HAP-1 (cell line): ENCODE measurements around the gene CEP112.
A peak's percentile ranks its signal among the peaks of the same experiment; 100 is the strongest.

ENCODE experiments used
- DNase-seq, 2 experiments: peaks; one replicate each; pipeline ENCODE4 v3.0.0-alpha.2; 2016 to 2020; ENCODE audit warnings: low spot score in 2 of 2
- H3K27me3 ChIP-seq: fragments of 250-450 bp; sonication (Bioruptor Pico); 2 replicates; pipeline ENCODE4 v1.5.1; 2020; ENCODE audit warnings: low read depth, mild to moderate bottlenecking, moderate library complexity
- H3K36me3 ChIP-seq: fragments of 250-450 bp; sonication (Bioruptor Pico); replicated peaks from 2 replicates; pipeline ENCODE4 v1.5.1; 2020; ENCODE audit warnings: mild to moderate bottlenecking
- H3K4me1 ChIP-seq: fragments of 250-450 bp; sonication (Bioruptor Pico); 2 replicates; pipeline ENCODE4 v1.5.1; 2020; ENCODE audit warnings: mild to moderate bottlenecking
- H3K4me3 ChIP-seq: fragments of 250-450 bp; sonication (Bioruptor Pico); 2 replicates; pipeline ENCODE4 v1.5.1; 2020; ENCODE audit warnings: mild to moderate bottlenecking, moderate library complexity
- H3K9me3 ChIP-seq: fragments of 250-450 bp; sonication (Bioruptor Pico); 2 replicates; pipeline ENCODE4 v1.5.1; 2020; ENCODE audit warnings: mild to moderate bottlenecking, moderate library complexity
- in situ Hi-C: fragments of 300-500 bp; cut with MboI; formaldehyde crosslinking; loops from 3 replicates; pipeline ENCODE4 v1.14.3; 2020; ENCODE audit warnings: low sequenced_read_pairs, inconsistent platforms, mixed read lengths

CEP112 gene

GRCh38 chr17:65902155-65902554, 289.8 kb downstream of the CEP112 start:
- Histone ChIP-seq H3K36me3 (no peaks in the 10 kb centered on the region), H3K4me3 (no peak overlapping the region), H3K9me3 (no peaks in the 10 kb centered on the region), H3K4me1 (no peaks in the 10 kb centered on the region), H3K27me3 (no peaks in the 10 kb centered on the region)
- in situ Hi-C loops: no loop called here
- no peak for DNase-seq

- in situ Hi-C loops: no loop called here
- no peak for DNase-seq
- Histone ChIP-seq H3K4me3 (no peak overlapping the region), H3K27me3 (no peaks in the 10 kb centered on the region), H3K4me1 (no peaks in the 10 kb centered on the region), H3K9me3 (no peaks in the 10 kb centered on the region), H3K36me3 (no peaks in the 10 kb centered on the region)
Measured at GRCh38 chr17:65901394-65901793, 290.5 kb downstream of the CEP112 start.

- H3K36me3 ChIP-seq: no peaks in the 10 kb centered on the region
- no peaks in the 10 kb centered on the region for H3K27me3 ChIP-seq
- in situ Hi-C loops: no loop called here
- H3K9me3 ChIP-seq: no peaks in the 10 kb centered on the region
- H3K4me1 ChIP-seq: no peaks in the 10 kb centered on the region
- DNase-seq: no peak
- H3K4me3 ChIP-seq: no peak overlapping the region
Measured at GRCh38 chr17:65900216-65900615, 291.7 kb downstream of the CEP112 start.

- H3K9me3 ChIP-seq: no peaks in the 10 kb centered on the region
- in situ Hi-C loops: no loop called here
- no peaks in the 10 kb centered on the region for H3K36me3 ChIP-seq
- DNase-seq: no peak
- H3K27me3 ChIP-seq: no peaks in the 10 kb centered on the region
- H3K4me1 ChIP-seq: no peaks in the 10 kb centered on the region
- H3K4me3 ChIP-seq: no peak overlapping the region
Measured at GRCh38 chr17:65898651-65899050, 293.3 kb downstream of the CEP112 start.

GRCh38 chr17:65896889-65897288, 295.0 kb downstream of the CEP112 start:
- Histone ChIP-seq H3K36me3 (no peaks in the 10 kb centered on the region), H3K9me3 (no peaks in the 10 kb centered on the region), H3K4me3 (no peak overlapping the region), H3K27me3 (no peaks in the 10 kb centered on the region), H3K4me1 (no peaks in the 10 kb centered on the region)
- in situ Hi-C loops: no loop called here
- no peak for DNase-seq

GRCh38 chr17:65895969-65896368, 296.0 kb downstream of the CEP112 start:
- in situ Hi-C loops: no loop called here
- no peaks in the 10 kb centered on the region for H3K27me3 ChIP-seq
- H3K4me3 ChIP-seq: no peak overlapping the region
- H3K4me1 ChIP-seq: no peaks in the 10 kb centered on the region
- DNase-seq: no peak
- H3K9me3 ChIP-seq: no peaks in the 10 kb centered on the region
- H3K36me3 ChIP-seq: no peaks in the 10 kb centered on the region

- H3K36me3 ChIP-seq: no peaks in the 10 kb centered on the region
- in situ Hi-C loops: no loop called here
- no peak overlapping the region for H3K4me3 ChIP-seq
- no peaks in the 10 kb centered on the region for H3K4me1 ChIP-seq
- H3K27me3 ChIP-seq: no peaks in the 10 kb centered on the region
- no peaks in the 10 kb centered on the region for H3K9me3 ChIP-seq
- DNase-seq: no peak
Measured at GRCh38 chr17:65893692-65894279, 298.1 kb downstream of the CEP112 start.

GRCh38 chr17:65892912-65893377, 299.0 kb downstream of the CEP112 start:
- H3K27me3 ChIP-seq: no peaks in the 10 kb centered on the region
- in situ Hi-C loops: no loop called here
- no peaks in the 10 kb centered on the region for H3K9me3 ChIP-seq
- no peak for DNase-seq
- no peak overlapping the region for H3K4me3 ChIP-seq
- no peaks in the 10 kb centered on the region for H3K4me1 ChIP-seq
- no peaks in the 10 kb centered on the region for H3K36me3 ChIP-seq

- in situ Hi-C loops: no loop called here
- DNase-seq: no peak
- no peaks in the 10 kb centered on the region for H3K36me3 ChIP-seq
- H3K27me3 ChIP-seq: no peaks in the 10 kb centered on the region
- H3K9me3 ChIP-seq: no peaks in the 10 kb centered on the region
- no peak overlapping the region for H3K4me3 ChIP-seq
- H3K4me1 ChIP-seq: no peaks in the 10 kb centered on the region
Measured at GRCh38 chr17:65891231-65891735, 300.6 kb downstream of the CEP112 start.

GRCh38 chr17:65888649-65889048, 303.3 kb downstream of the CEP112 start:
- DNase-seq: no peak
- H3K27me3 ChIP-seq: no peaks in the 10 kb centered on the region
- H3K4me1 ChIP-seq: no peaks in the 10 kb centered on the region; the same call in 1 of the 2 replicates
- H3K9me3 ChIP-seq: no peaks in the 10 kb centered on the region
- in situ Hi-C loops: no loop called here
- H3K36me3 ChIP-seq: no peaks in the 10 kb centered on the region
- H3K4me3 ChIP-seq: no peak overlapping the region

- Histone ChIP-seq H3K27me3 (no peaks in the 10 kb centered on the region), H3K9me3 (no peaks in the 10 kb centered on the region), H3K4me3 (no peak overlapping the region), H3K36me3 (no peaks in the 10 kb centered on the region), H3K4me1 (no peaks in the 10 kb centered on the region; the same call in 1 of the 2 replicates)
- in situ Hi-C loops: no loop called here
- no peak for DNase-seq
Measured at GRCh38 chr17:65886315-65887245, 305.4 kb downstream of the CEP112 start.

- DNase-seq: no peak
- H3K4me3 ChIP-seq: no peak overlapping the region
- H3K9me3 ChIP-seq: no peaks in the 10 kb centered on the region
- no peaks in the 10 kb centered on the region; the same call in 1 of the 2 replicates for H3K4me1 ChIP-seq
- in situ Hi-C loops: no loop called here
- no peaks in the 10 kb centered on the region for H3K27me3 ChIP-seq
- H3K36me3 ChIP-seq: no peaks in the 10 kb centered on the region
Measured at GRCh38 chr17:65885541-65886312, 306.2 kb downstream of the CEP112 start.

- H3K4me1 ChIP-seq: no peaks in the 10 kb centered on the region
- H3K27me3 ChIP-seq: no peaks in the 10 kb centered on the region
- no peak overlapping the region for H3K4me3 ChIP-seq
- DNase-seq: peak in 1 of 2 experiments; percentile 10
- no peaks in the 10 kb centered on the region for H3K9me3 ChIP-seq
- in situ Hi-C loops: no loop called here
- no peaks in the 10 kb centered on the region for H3K36me3 ChIP-seq
Measured at GRCh38 chr17:65876985-65877384, 314.9 kb downstream of the CEP112 start.
